Loucy (cell line): ENCODE measurements around the gene WBP2.
"Not testable (repeated sequence)": the region's sequence is repeated elsewhere in the genome, so short reads cannot be mapped to it uniquely, and the experiment has no call there.

Experiments
- H2AFZ ChIP-seq: fragments of 200-600 bp; sonication (generic); 2 replicates; pipeline ENCODE4 v1.6.0; 2016; ENCODE audit warnings: antibody characterized with exemption, mild to moderate bottlenecking, low read length, moderate library complexity
- H3F3A ChIP-seq: fragments of 200-600 bp; 2 replicates; pipeline ENCODE4 v1.6.0; 2016; ENCODE audit warnings: antibody characterized with exemption, low read depth, mild to moderate bottlenecking
- H3K27me3 ChIP-seq: fragments of 200-600 bp; sonication (generic); 2 replicates; pipeline ENCODE4 v1.6.1; 2014; ENCODE audit warnings: low read length, mild to moderate bottlenecking; ENCODE audit not compliant: insufficient read depth, poor library complexity, severe bottlenecking
- H3K36me3 ChIP-seq: fragments of 200-600 bp; sonication (generic); 2 replicates; pipeline ENCODE4 v1.6.1; 2016; ENCODE audit warnings: low read length; ENCODE audit not compliant: insufficient read depth
- H3K4me1 ChIP-seq: fragments of 200-600 bp; sonication (generic); 2 replicates; pipeline ENCODE4 v1.5.1; 2014; ENCODE audit warnings: low read length, mild to moderate bottlenecking; ENCODE audit not compliant: insufficient read depth, poor library complexity, severe bottlenecking
- H3K4me2 ChIP-seq: fragments of 200-600 bp; sonication (generic); 2 replicates; pipeline ENCODE4 v1.6.0; 2014; ENCODE audit warnings: antibody characterized with exemption, low read length, low read depth, mild to moderate bottlenecking; ENCODE audit not compliant: poor library complexity, severe bottlenecking
- H3K4me3 ChIP-seq: fragments of 200-600 bp; sonication (generic); 2 replicates; pipeline ENCODE4 v1.5.1; 2014; ENCODE audit warnings: low read length, mild to moderate bottlenecking, mixed read lengths; ENCODE audit not compliant: poor library complexity, severe bottlenecking
- H3K79me2 ChIP-seq: fragments of 200-600 bp; sonication (generic); 2 replicates; pipeline ENCODE4 v1.6.1; 2014; ENCODE audit warnings: low read length; ENCODE audit not compliant: insufficient read depth
- H3K9ac ChIP-seq: fragments of 200-600 bp; sonication (generic); 2 replicates; pipeline ENCODE4 v1.6.0; 2014; ENCODE audit warnings: mild to moderate bottlenecking, low read depth, low read length, moderate library complexity; ENCODE audit not compliant: poor library complexity, severe bottlenecking
- H3K9me2 ChIP-seq: fragments of 200-600 bp; sonication (generic); replicated peaks from 2 replicates; pipeline ENCODE4 v1.6.1; 2016; ENCODE audit warnings: low read depth, low read length, mixed read lengths
- H3K9me3 ChIP-seq: fragments of 200-600 bp; sonication (generic); 2 replicates; pipeline ENCODE4 v1.6.1; 2014; ENCODE audit warnings: mild to moderate bottlenecking, antibody characterized with exemption, low read length, low read depth; ENCODE audit not compliant: insufficient read depth
- H4K20me1 ChIP-seq: fragments of 200-600 bp; sonication (generic); 2 replicates; pipeline ENCODE4 v1.6.0; 2014; ENCODE audit warnings: antibody characterized with exemption, low read length, mild to moderate bottlenecking; ENCODE audit not compliant: insufficient read depth, poor library complexity, severe bottlenecking
- CTCF ChIP-seq: fragments of 200-600 bp; sonication (generic); conservative IDR thresholded peaks from 2 replicates; pipeline ENCODE4 v1.5.1; 2014; ENCODE audit warnings: mild to moderate bottlenecking, antibody characterized with exemption, low read length
- EZH2phosphoT487 ChIP-seq: fragments of 200-600 bp; IDR thresholded peaks from 2 replicates; pipeline ENCODE4 v1.6.1; 2018; ENCODE audit warnings: antibody characterized with exemption, mild to moderate bottlenecking, moderate library complexity, borderline replicate concordance

WBP2 gene

GRCh38 chr17:75869282-75870141, 14.4 kb upstream of the WBP2 start:
- Histone ChIP-seq H3K27me3 (no peaks in the 10 kb centered on the region), H3K4me1 (peaks cover 19% of the 10 kb centered on the region), H3K36me3 (no peaks in the 10 kb centered on the region), H3K9me3 (no peaks in the 10 kb centered on the region), H3K9me2 (no peaks in the 10 kb centered on the region), H3K9ac (no peak overlapping the region), H3F3A (no peaks in the 10 kb centered on the region), H2AFZ (no peak overlapping the region), H3K4me2 (no peak overlapping the region), H4K20me1 (no peaks in the 10 kb centered on the region), H3K79me2 (peaks cover 2% of the 10 kb centered on the region; the same call in 1 of the 2 replicates), H3K4me3 (no peak overlapping the region)
- TF ChIP-seq EZH2phosphoT487 (no peak), CTCF (no peak)

GRCh38 chr17:75868730-75869281, 13.7 kb upstream of the WBP2 start:
- not testable (repeated sequence) for H3K36me3 ChIP-seq, H3K9ac ChIP-seq, H3K79me2 ChIP-seq, H3K4me2 ChIP-seq, H3K9me3 ChIP-seq, H2AFZ ChIP-seq, H3K27me3 ChIP-seq, H3K4me3 ChIP-seq, H4K20me1 ChIP-seq, H3F3A ChIP-seq, H3K9me2 ChIP-seq
- peaks cover 26% of the 10 kb centered on the region for H3K4me1 ChIP-seq

- Histone ChIP-seq H3K4me1 (peaks cover 17% of the 10 kb centered on the region), H3K4me2 (peak overlapping the region; percentile 56), H3K9ac (peak overlapping the region; percentile 34)
- H2AFZ ChIP-seq, H3K4me3 ChIP-seq, H3K9me3 ChIP-seq, H3F3A ChIP-seq, H3K27me3 ChIP-seq, H3K79me2 ChIP-seq, H3K9me2 ChIP-seq, H4K20me1 ChIP-seq, H3K36me3 ChIP-seq: not testable (repeated sequence)
Observed at GRCh38 chr17:75865404-75866188, 10.5 kb upstream of the WBP2 start.

GRCh38 chr17:75864887-75865286, 9.8 kb upstream of the WBP2 start:
- H3K4me2 ChIP-seq, result peak overlapping the region; percentile 56
- peak overlapping the region; percentile 46; the same call in 1 of the 2 replicates for H2AFZ ChIP-seq
- H3K9ac ChIP-seq, result peak overlapping the region; percentile 34

More at GRCh38 chr17:75864887-75865286, 9.8 kb upstream of the WBP2 start:
- H3K9me3 ChIP-seq, H3F3A ChIP-seq, H3K4me3 ChIP-seq, H3K36me3 ChIP-seq, H3K9me2 ChIP-seq, H3K27me3 ChIP-seq, H3K79me2 ChIP-seq, H4K20me1 ChIP-seq: not testable (repeated sequence)
- H3K4me1 ChIP-seq, result peaks cover 17% of the 10 kb centered on the region
